ENCODE results near the gene SNTG2.

Gene SNTG2

DNA sequence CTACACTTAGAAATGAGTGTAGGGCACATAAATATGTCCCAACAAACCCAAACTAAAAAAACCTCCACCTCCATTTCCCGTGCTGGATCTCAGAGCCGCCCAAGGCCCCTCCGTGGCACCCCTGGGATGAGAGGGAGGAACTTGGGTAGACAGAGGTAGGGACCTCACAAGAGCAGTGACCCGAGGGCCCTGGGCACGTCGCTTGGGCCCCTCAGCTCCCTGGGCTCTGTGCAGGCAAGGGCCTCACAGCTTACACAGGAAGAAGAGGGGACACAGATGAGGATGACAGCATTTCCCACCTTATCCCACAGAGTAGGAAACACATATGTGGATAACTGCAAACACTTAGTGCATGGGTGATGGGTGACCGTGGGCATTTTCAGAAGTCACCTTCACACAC lies 368.7 kb downstream of the SNTG2 start:
- no peak overlapping the region for H3K4me3 ChIP-seq
- H3K27ac ChIP-seq = no peak overlapping the region

DNA sequence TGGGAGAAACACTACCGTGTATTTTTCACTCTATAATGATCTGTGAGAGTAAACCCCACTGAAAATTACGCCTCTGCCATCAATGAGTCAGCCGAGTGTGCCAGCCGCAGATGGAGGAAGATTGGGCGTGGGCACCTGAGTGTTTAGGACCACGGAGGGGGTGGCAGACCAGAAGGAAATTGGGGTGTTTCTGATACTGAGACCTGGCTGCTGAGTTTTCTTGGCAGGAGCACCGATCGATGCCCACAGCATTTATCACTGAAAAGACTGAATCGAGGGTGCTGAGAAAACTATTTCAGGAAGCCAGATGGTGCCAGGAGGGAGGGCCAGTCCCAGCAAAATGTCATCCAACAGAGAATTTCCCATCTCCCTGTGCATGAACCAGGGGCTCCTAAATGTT lies 370.7 kb downstream of the SNTG2 start:
- no peak overlapping the region for H3K4me3 ChIP-seq

DNA sequence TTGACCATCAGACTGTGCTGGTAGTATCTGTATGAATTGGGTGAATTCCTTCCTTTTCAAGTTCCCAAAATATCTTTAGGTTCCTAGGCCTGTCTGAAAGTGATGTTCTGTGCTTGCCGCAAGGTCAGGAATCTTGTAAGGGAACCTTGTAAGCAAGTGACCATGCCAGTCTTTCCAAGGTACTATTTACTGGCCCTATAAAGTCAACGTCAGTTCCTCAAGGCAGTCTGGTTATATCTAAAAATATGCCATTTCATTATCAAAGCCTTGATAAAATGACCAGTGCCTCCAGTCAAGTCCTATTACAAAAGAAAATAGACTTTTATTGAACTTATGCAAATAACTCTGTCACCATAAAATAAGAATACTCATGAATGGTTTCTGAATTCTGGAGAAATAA lies 374.2 kb downstream of the SNTG2 start:
- no peak overlapping the region for H3K27ac ChIP-seq
- no peak overlapping the region for H3K4me3 ChIP-seq

More for the DNA sequence above, 370.7 kb downstream of the SNTG2 start:
- no peak overlapping the region for H3K27ac ChIP-seq

DNA sequence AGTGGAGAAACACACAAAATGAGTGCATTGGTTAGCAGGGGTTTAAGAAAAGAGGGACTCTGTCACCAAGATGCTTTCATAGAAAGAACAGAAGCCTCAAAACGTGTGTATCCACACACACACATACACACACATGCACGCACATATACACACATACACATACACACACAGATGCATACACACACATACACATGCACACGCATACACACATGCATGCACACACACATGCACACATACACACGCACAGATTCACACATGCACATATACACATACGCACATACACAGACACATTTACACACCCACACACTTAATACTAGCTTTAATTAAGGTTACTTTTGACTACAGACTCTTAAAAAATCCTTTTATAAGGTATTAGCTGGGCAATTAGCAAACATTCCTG lies 378.0 kb downstream of the SNTG2 start:
- no peak overlapping the region for H3K4me3 ChIP-seq
- H3K27ac ChIP-seq = no peak overlapping the region

DNA sequence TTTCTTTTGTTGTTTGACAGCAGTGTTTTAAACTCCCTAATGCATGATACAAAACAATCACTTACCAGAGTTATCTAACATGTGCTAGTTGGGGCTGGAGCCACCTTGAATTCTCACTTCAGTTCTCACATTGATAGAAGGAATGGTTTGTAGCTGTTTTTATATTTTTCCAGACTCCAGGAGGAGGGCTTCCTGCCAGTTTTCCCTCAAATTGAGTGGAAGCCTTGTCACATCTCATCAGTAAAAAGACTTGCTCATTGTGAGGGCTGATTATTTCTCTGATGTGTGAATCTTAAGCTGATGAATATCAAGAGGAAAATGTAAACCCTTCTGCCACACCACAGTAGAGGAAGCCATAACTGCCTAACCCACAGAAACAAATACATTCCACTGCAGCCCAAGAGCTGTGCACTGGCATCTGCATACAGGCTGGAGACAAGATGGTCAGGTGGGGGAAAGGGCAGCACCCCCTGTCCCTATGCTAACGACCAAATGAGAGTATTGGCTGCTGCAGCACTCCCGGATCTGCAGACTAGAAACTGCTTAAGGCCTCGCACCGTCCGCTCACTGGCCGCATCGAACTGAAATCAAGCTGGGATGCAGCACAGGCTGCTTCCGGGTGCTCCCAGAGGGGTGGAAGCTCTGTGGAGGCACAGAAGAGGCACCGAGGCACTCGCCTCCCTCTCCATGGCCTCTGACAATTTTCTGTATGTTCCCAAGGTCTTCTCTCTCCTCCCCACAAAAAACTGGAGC lies 388.9 kb downstream of the SNTG2 start:
- Histone ChIP-seq H3K4me3 (no peak overlapping the region), H3K27ac (no peak overlapping the region)

DNA sequence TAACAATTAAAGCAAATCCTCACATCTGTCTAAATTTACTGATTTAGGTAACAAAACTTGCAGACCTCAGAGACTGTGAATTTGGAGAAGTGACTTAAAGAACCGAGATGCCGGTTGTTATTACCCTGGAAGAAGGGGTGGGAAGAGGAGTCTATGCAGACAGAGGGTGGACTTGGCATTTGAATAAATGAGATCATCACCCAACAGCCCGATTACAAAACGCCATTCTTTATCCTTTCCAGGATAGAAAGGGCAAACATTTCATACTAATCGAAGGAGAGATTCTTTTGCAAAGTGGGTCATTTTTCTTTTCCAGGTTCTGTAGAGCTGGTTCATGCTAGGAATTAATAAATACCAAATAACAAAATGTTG lies 389.5 kb downstream of the SNTG2 start:
- Histone ChIP-seq H3K27ac (no peak overlapping the region), H3K4me3 (no peak overlapping the region)

DNA sequence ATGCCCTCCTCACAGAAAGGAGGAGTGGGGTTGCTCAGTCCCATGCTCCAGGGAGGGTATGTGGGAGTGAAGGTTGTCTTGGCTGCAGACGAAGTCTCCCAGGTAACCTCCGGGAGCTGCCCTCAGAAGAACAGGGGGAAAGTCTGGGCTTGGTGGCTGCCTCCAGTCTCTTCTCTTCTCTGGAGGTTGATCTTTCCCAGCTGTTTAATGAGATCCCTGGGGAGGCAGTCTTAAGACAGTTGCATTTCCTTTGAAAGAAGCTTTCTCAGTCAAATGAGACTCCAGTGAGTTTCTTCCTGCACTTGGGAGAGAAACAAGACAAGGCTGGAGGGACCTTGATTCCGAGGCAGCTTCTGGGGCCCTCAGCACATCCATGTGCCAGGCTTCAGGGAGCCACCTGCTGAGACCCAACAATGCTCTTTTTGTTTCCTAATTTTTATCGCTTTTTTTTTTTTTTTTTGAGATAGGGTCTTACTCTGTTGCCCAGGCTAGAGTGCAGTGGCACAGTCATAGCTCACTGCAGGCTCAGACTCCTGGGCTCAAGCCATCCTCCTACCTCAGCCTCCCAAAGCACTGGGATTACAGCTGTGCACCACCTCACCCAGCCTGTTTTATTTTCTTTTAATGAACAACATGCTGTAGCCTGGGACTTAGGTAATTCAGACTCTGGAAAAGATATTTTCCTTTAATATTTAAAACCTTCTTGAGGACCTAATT lies 390.9 kb downstream of the SNTG2 start:
- H3K4me3 ChIP-seq = no peak overlapping the region
- H3K27ac ChIP-seq = no peak overlapping the region

DNA sequence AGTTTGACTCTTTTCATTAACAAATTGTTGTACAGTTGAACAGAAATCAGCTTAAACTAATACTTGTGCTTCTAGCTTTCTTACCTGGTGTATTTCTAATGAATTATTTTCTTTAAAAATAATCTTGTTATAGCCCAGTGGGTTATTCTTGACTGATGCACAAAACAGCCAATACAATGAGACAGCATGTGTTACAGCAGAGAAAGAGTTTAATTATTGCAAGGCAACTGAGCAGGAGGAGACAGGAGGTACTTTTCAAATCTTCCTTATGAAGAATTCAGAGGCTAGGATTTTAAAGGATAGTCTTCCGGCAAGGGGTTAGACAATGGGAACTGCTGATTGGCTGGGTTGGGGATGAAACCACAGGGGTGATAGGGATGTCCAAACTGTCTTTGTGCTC lies 398.1 kb downstream of the SNTG2 start:
- Histone ChIP-seq H3K4me3 (no peak overlapping the region), H3K27ac (no peak overlapping the region)

DNA sequence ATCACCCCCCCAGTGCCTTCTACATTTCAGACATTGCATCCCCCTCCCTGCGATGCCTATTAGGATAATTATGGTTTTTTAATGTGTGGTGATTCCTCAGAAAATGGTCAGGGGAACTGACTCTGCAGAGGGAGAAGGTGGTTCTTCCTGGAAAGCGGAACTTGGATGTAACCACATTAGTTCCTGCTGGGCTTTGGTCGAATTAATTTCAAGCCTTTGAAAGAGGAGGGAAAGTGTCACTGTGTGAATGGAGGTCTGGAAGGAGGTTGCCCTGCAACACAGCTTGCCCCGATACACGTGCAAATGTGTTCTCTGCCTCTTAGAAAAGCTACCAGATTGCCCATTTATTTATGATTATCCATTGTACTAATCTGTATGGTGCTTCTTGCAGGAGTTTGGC lies 399.5 kb downstream of the SNTG2 start:
- Histone ChIP-seq H3K4me3 (no peak overlapping the region), H3K27ac (no peak overlapping the region)

DNA sequence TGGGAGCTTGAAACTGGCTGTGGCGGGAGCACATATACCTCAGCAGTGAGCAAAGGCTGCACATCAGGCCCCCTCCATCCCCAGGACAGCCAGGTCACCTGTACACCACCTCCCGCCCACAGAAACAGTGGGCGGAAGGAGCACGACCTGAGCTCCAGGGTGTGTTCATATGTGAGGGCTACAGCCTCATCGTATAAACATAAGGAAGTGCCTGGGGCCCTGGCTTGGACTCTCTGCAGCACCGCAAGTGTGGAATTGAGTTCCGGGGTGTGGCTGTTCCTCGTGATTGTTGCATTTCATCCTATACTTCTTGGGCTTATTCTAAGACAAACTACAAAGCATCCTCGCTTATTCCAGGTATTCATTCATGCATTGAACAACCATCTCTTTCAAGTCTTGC lies 402.5 kb downstream of the SNTG2 start:
- H3K27ac ChIP-seq = no peak overlapping the region

DNA sequence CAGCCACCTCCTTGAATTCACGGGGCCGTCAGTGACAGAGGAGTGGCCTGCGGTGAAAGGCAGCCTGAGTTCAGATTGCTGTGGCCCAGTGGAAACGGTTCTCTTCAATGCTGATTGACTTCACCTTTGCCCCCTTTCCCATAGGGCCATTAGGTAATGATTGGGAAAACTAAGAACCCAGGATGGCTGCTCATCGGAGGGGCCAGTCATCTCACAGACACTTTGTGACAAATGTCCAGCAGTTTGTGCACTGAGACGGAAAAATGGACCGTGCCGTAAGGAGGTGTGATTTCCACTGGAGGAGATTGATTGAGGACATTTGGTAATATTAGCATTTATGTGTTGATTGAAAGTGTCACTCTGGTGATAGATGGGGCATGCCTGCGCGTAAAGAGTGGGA lies 402.9 kb downstream of the SNTG2 start:
- Histone ChIP-seq H3K27ac (no peak overlapping the region), H3K4me3 (no peak overlapping the region)

More for the DNA sequence above, 402.5 kb downstream of the SNTG2 start:
- H3K4me3 ChIP-seq = no peak overlapping the region

DNA sequence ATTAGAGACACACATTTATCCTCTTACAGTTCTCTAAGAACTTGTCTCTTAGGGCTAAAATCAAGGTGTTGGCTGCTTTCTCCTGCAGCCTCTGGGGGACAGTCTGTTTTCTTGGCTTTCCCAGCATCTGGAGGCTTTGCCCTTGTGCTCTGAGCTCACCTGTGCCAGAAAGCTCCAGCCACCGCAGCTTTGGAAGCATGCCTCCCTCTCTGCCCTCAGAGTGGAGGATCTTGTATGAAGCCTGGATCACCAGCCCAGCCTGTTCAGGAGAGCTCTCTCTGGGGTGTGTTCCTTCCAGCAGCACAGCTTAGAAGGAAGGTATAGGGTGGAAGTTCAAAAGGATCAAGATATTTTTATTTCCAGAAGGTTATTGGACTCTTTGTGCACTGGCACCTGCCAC lies 409.5 kb downstream of the SNTG2 start:
- Histone ChIP-seq H3K4me3 (no peak overlapping the region), H3K27ac (no peak overlapping the region)

DNA sequence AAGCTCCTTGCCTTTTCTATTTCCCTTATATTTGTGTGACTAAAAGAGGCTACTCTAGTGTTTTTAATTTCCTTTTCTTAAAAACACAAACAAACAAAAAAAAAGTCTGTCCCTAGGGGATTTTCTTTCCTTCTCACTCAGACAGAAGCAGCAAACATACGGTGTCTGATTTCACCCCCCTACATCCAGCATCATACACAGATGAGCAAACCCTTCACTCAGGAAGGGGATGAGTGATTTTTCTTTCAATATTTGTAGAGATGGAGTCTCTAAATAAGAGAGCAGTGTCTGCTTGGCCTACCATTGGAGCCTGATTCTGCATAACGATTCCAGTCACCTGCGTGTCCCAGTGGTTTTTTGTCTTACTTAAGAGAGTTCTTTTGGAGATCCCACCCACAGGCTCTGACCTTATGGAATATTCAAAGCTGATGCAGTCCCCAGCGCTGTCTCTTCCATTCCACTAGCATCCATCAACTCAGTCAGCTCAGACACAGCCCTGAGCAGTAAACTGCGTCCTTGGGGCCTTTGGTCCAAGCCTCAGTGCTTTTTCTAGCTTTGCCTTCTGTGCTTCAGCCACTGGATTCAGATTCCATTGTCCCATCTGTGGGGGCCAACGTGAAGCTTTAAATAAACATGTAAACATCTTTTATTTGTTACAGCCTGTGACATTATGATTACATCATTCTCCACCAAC lies 410.1 kb downstream of the SNTG2 start:
- no peak overlapping the region for H3K4me3 ChIP-seq
- no peak overlapping the region for H3K27ac ChIP-seq

DNA sequence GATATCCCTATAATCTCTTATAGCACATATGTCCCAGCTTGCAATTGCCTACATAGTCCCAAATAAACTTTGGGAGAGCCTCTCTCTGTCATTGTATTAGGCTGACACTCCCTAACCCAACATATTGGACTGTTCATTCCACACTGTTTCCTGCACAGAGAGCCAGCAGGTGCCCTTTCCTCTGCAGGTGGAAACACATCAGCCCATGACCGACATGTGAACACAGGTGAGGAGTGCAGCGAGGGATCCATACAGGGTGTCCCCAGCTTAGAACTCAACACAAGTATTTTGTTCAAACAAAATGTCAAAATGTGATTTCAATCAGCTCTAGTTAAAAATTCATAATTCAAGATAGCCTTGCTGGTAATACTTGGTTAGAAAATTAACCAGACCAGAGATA lies 412.7 kb downstream of the SNTG2 start:
- no peak overlapping the region for H3K4me3 ChIP-seq
- H3K27ac ChIP-seq = no peak overlapping the region

DNA sequence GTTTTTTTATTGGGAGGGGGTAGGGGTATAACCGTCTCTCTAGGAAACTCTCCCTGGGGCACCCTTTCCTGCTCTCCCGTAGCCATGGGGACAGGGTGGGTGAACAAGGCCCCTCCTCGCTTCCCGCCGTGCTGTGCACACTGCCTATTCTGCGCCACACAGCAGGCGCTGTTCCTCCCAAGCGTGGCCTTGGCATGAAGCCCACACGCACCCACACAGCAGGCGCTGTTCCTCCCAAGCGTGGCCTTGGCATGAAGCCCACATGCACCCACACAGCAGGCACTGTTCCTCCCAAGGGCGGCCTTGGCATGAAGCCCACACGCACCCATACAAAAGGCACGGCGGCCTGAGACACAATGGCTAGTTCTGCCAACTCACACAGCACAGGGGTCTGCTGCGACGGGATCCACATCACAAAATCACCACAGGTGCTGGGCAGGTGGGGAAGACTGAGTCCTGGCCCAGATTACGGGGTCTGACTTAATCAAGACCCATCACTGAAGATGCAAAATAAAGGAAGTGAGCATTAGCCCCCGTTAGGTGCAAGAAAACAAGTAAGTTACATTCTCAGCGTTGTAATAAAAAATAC lies 416.0 kb downstream of the SNTG2 start:
- no peak overlapping the region for H3K4me3 ChIP-seq
- no peak overlapping the region for H3K27ac ChIP-seq

DNA sequence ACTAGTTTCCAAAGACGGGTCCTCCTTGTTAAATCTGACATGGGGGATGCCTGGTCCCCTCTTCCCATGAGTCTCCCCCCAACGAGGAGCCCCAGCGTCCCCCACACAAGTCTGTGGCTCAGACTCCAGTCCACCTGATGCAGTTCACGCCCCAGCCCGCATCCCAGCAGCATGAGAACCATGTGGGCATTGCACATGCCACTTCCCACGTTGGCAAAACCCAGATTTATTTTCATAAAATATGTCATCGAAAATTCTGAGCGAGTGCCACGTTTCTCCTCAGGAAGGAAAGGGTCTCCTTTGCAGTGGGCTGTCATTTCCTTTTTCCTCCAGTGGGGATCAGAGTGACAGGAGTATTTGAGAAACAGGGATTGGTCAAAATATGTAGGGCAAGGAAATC lies 417.0 kb downstream of the SNTG2 start:
- H3K27ac ChIP-seq = no peak overlapping the region
- no peak overlapping the region for H3K4me3 ChIP-seq

DNA sequence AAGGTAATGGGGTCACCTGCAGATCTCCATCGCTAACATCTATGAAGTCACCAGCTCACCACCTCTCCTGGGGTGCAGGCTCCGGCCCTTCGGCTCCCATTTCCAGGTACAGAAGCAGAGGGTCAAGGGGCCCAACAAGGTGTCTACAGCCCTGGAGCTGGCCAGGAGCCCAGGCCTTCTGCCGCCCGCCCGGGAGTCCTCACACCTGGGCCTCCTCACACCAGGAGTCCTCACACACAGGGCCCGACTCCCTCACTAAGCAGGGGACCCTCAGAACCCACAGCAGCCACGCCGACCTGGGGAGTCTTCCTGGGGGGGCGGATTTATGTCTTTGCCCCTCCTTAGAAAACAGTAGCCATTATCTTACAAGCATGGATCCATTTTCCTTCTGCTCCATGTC lies 419.3 kb downstream of the SNTG2 start:
- Histone ChIP-seq H3K4me3 (no peak overlapping the region), H3K27ac (no peak overlapping the region)

DNA sequence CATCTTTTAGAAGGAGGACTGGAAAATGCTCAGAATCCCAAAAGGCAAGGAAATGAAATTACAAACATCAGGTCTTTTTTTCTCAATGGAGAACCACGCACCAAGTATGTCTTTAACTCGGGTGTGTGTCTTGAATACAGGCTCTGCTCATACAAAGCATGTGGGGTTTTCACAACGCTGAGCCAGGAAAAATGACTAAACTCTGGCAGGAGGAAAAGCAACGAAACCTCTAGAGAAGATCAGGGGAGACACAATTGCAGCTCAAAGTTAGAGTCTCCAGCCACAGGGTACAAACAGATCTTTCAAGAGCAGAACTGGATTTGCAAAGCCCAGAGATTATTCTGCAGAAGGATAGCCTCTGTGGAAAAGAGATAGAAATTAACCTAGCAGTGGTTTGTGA lies 419.8 kb downstream of the SNTG2 start:
- Histone ChIP-seq H3K27ac (no peak overlapping the region), H3K4me3 (no peak overlapping the region)

DNA sequence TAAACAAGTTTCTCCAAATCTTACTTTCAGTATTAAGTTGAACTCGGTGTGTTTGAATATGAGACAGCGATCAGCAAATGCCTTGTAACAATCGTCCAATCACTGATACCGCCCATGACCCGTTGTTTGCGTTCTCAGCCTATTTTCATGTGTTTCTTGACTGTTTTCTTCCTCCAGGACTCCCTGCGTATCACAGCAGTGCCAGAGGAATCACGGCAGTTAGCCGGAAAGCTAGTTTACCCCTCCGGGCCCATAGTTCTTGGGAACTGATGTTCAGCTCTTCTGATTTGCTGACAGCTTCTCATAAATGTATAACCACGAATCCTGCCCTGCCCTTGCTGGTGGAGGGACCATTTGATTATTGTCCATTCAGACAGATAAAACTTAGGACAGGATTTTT lies 420.4 kb downstream of the SNTG2 start:
- H3K4me3 ChIP-seq = no peak overlapping the region
- H3K27ac ChIP-seq = no peak overlapping the region

DNA sequence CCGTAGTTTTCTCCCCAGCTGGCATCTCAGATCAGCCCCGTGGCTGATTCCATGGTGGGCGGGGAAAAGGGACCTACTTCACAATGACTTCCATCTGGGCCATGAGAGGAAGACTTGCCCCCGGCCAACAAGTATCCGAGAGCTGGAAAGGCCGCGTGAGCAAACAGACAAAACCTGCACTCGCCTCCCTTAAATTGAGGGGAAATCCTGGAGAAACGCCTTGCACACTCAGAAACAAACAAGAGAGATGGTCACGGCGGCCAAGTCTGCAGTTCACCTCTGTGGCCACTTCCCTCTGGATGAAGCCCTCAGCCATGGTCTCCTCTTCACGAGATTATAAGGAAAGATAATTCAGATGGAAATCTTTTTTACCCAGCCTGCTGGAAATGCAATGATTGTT lies 423.2 kb downstream of the SNTG2 start:
- Histone ChIP-seq H3K4me3 (peak overlapping the region in 1 of 7 experiments; percentile 18), H3K27ac (no peak overlapping the region)

DNA sequence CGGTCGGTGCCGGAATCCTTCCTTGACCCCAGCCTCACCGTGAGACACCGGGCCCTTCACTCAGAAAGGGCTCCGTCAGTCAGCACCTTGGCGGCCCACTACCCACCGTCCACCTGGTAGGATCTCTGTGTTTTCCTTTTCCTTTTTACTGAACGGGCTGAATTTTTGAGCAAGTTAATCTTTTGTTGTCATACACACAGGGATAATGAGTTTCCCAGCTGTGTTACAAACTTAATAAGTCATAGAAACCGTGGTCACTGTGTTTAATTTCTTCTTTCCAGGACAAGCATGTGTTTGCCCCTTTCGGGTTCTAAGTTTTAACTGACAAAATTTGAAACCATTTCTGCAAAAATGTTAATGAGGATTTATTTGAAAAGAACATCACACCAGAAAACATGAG lies 423.6 kb downstream of the SNTG2 start:
- Histone ChIP-seq H3K4me3 (peak overlapping the region in 1 of 7 experiments; percentile 18), H3K27ac (no peak overlapping the region)
